K562 (cell line): ENCODE results near the gene YOD1. TPM values are rescaled to one million over a fixed set of nuclear protein-coding genes. Genes with fewer than 3 reads are reported as not detected.

Source experiments
- ARHGAP35 ChIP-seq: fragments of 450-650 bp; IDR thresholded peaks from 2 replicates; pipeline ENCODE4 v1.6.1; 2018; ENCODE audit not compliant: partially characterized antibody
- ARID1B ChIP-seq: fragments of 450-650 bp; IDR thresholded peaks from 2 replicates; pipeline ENCODE4 v1.6.1; 2016; ENCODE audit warnings: antibody characterized with exemption, mild to moderate bottlenecking, inconsistent platforms
- DNMT1 ChIP-seq: fragments of 450-650 bp; IDR thresholded peaks from 2 replicates; pipeline ENCODE4 v1.6.1; 2016; ENCODE audit warnings: antibody characterized with exemption, mild to moderate bottlenecking
- EWSR1 ChIP-seq: fragments of 450-650 bp; IDR thresholded peaks from 2 replicates; pipeline ENCODE4 v1.6.1; 2018; ENCODE audit warnings: borderline replicate concordance, mild to moderate bottlenecking, low read depth, moderate library complexity; ENCODE audit not compliant: partially characterized antibody
- GTF2E2 ChIP-seq: fragments of 200-800 bp; sonication (Bioruptor generic); IDR thresholded peaks from 2 replicates; pipeline ENCODE4 v1.6.1; 2016; ENCODE audit warnings: missing genetic modification characterization, missing compliant biosample characterization
- JUND ChIP-seq, 2 experiments: IDR thresholded peaks; 2 replicates in 1 of 2; 3 replicates in 1 of 2; pipeline ENCODE4 v1.6.1; 2011; ENCODE audit warnings: borderline replicate concordance in 2 of 2, low read depth in 2 of 2, low read length in 2 of 2, improper control_type of control experiment in 1 of 2, missing biosample characterization in 1 of 2, missing genetic modification characterization in 1 of 2, missing genetic modification reagents in 1 of 2
- KAT2B ChIP-seq: IDR thresholded peaks from one replicate; pipeline ENCODE4 v1.6.1; 2012; ENCODE audit warnings: low read depth, mild to moderate bottlenecking, control low read depth, inconsistent platforms, low read length, moderate library complexity
- MTF1 ChIP-seq: fragments of 250-450 bp; sonication (Bioruptor Pico); IDR thresholded peaks from 2 replicates; pipeline ENCODE4 v1.9.0; 2021; ENCODE audit warnings: moderate library complexity, mild to moderate bottlenecking, inconsistent platforms, borderline replicate concordance
- NCOA6 ChIP-seq: fragments of 450-650 bp; IDR thresholded peaks from 2 replicates; pipeline ENCODE4 v1.6.1; 2017; ENCODE audit warnings: mild to moderate bottlenecking
- NFRKB ChIP-seq: fragments of 450-650 bp; IDR thresholded peaks from 2 replicates; pipeline ENCODE4 v1.6.1; 2016; ENCODE audit warnings: low read depth
- NR2F6 ChIP-seq: fragments of 450-650 bp; formaldehyde crosslinking; IDR thresholded peaks from 2 replicates; pipeline ENCODE4 v1.4.0; 2020; ENCODE audit warnings: mild to moderate bottlenecking
- RCOR1 ChIP-seq, 2 experiments: IDR thresholded peaks; 2 replicates each; pipeline ENCODE4 v1.6.1; 2012; ENCODE audit warnings: low read depth in 2 of 2, low read length in 2 of 2, borderline replicate concordance in 1 of 2, improper control_type of control experiment in 1 of 2
- TOE1 ChIP-seq, 2 experiments: fragments of 450-650 bp in 1 of 2; sonication (generic) in 1 of 2; formaldehyde crosslinking in 1 of 2; IDR thresholded peaks; 2 replicates each; pipeline versions ENCODE4 v1.7.1 to v1.8.0; 2016 to 2022; ENCODE audit warnings: borderline replicate concordance in 2 of 2, mild to moderate bottlenecking in 2 of 2, antibody characterized with exemption in 1 of 2, inconsistent platforms in 1 of 2, low read depth in 1 of 2, missing genetic modification reagents in 1 of 2, moderate library complexity in 1 of 2
- WHSC1 ChIP-seq: IDR thresholded peaks from one replicate; pipeline ENCODE4 v1.6.1; 2012; ENCODE audit warnings: low read length, control low read depth, inconsistent platforms
- ZBTB12 ChIP-seq: fragments of 250-450 bp; sonication (Bioruptor Pico); IDR thresholded peaks from 2 replicates; pipeline ENCODE4 v1.4.0; 2020
- ZKSCAN3 ChIP-seq: fragments of 250-450 bp; sonication (Bioruptor Pico); IDR thresholded peaks from 2 replicates; pipeline ENCODE4 v1.4.0; 2020
- ZNF316 ChIP-seq: fragments of 450-650 bp; IDR thresholded peaks from 2 replicates; pipeline ENCODE4 v1.6.1; 2016
- polyA plus RNA-seq, 8 experiments: library from polyadenylated mRNA; depleted of rRNA in 4 of 8; stranded (reverse) in 5 of 8; unstranded in 3 of 8; fragments of >200 nt; fragmentation: Nextera tagmentation in 2 of 8; fragmentation: Illumina TruSeq in 1 of 8; extraction: Ambion mirVana in 2 of 8; extraction: Trizol in 1 of 8; gene quantifications; 2 replicates each; pipeline versions ENCODE4 v1.2.1 to v1.2.3, GENCODE V29; 2011 to 2014; ENCODE audit warnings: inconsistent platforms in 1 of 8, missing spikeins in 1 of 8
- total RNA-seq, 7 experiments: library from RNA; depleted of rRNA in 6 of 7; stranded (reverse); fragments of >200 nt in 6 of 7; fragmentation: Illumina TruSeq in 2 of 7; extraction: Trizol in 2 of 7; gene quantifications; 2 replicates each; pipeline versions ENCODE4 v1.2.1 to v1.2.3, GENCODE V29; 2011 to 2021; ENCODE audit warnings: low replicate concordance in 1 of 7
- TF ChIP-seq, protein P1 (sequence below), 3 experiments: IDR thresholded peaks in 2 of 3; conservative IDR thresholded peaks in 1 of 3; 2 replicates each; pipeline ENCODE4 v1.5.1; 2011 to 2012; ENCODE audit warnings: low read length in 3 of 3, mild to moderate bottlenecking in 3 of 3, control low read depth in 2 of 3, improper control_type of control experiment in 1 of 3, inconsistent platforms in 1 of 3, low read depth in 1 of 3, mixed read lengths in 1 of 3, moderate library complexity in 1 of 3; ENCODE audit not compliant: insufficient read depth in 2 of 3
- TF ChIP-seq, protein P2 (sequence below): fragments of 450-650 bp; IDR thresholded peaks from one replicate; pipeline ENCODE4 v1.6.1; 2018; ENCODE audit warnings: mild to moderate bottlenecking, moderate library complexity; ENCODE audit not compliant: partially characterized antibody

The YOD1 gene
- total and polyA plus RNA-seq, 9 of the 15 experiments (the other 6 are each of a cell fraction or from before 2014, with no cell fraction given): 18.2 to 78.1 (median 46.9) TPM

DNA sequence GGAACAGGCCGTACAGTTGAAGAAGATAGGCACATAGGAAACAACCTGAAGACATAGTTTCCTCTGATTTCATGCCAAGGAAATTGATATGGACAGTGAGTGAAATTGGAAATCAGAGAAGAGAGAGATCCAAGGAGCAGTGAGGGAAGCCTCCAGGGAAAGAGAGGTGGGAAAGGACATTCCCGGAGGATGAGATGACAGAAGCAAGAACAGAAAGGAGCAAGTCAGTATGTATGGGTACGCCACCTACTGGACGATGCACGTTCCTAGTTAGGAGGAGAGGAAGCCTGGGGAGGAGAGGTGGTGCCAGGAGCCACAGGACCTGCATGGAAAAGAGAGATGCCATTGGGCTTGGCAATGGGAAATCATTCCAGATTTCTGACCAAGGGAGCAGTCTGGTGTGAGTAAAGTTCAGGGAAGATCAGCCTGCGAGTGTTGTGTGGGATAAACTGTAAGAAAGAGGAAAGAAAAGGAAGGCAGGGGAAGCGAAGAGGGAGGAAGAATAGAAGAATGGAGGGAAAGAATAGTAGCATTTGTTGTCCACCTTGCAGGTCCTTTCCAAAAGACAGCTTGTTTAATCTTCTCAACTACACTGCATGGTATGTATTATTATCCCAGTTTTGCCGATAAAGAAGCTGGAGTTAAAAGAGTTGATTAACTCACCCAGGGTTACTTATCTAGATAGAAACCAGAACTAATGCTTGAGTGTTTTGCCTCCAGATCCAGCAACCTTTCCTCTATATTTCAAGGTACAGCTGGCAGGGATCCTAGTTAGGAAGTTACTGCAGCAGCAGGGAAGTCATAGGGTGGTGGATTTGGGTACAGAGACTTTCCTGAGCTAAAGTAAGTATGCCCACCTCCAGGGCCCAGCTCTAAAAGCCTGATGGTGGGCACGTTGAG lies 45.8 kb downstream of the YOD1 start (continued):
- TF ChIP-seq, protein P1, sequence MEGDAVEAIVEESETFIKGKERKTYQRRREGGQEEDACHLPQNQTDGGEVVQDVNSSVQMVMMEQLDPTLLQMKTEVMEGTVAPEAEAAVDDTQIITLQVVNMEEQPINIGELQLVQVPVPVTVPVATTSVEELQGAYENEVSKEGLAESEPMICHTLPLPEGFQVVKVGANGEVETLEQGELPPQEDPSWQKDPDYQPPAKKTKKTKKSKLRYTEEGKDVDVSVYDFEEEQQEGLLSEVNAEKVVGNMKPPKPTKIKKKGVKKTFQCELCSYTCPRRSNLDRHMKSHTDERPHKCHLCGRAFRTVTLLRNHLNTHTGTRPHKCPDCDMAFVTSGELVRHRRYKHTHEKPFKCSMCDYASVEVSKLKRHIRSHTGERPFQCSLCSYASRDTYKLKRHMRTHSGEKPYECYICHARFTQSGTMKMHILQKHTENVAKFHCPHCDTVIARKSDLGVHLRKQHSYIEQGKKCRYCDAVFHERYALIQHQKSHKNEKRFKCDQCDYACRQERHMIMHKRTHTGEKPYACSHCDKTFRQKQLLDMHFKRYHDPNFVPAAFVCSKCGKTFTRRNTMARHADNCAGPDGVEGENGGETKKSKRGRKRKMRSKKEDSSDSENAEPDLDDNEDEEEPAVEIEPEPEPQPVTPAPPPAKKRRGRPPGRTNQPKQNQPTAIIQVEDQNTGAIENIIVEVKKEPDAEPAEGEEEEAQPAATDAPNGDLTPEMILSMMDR (IDR thresholded peaks at IDR 0.05 in 2 of 3, conservative IDR thresholded peaks at IDR 0.05 in 1 of 3; ENCODE audit: insufficient read depth in 2 of 3, low read depth in 1 of 3, low read length in 3 of 3): peak; percentile 81 to 96 (median 82)
- TF ChIP-seq ARHGAP35 (peak; percentile 21), TOE1 (IDR thresholded peaks at IDR 0.05; ENCODE audit: borderline replicate concordance) (peak; percentile 54), TOE1 (CRISPR knock-in tag; IDR thresholded peaks at IDR 0.05; ENCODE audit: borderline replicate concordance, low read depth) (no peak), NR2F6 (CRISPR knock-in tag) (no peak), ZBTB12 (CRISPR knock-in tag) (no peak), ARID1B (peak; percentile 59; the same call in 1 of the 2 replicates), ZNF316 (peak; percentile 44; the same call in 1 of the 2 replicates), WHSC1 (no peak), ZKSCAN3 (CRISPR knock-in tag) (no peak), NFRKB (0 out of 2 replicates have a peak, but pooled peaks have one; percentile 54), MTF1 (CRISPR knock-in tag) (no peak), GTF2E2 (tag) (no peak), DNMT1 (0 out of 2 replicates have a peak, but pooled peaks have one; percentile 80), EWSR1 (no peak), KAT2B (no peak), RCOR1 (IDR thresholded peaks at IDR 0.05; ENCODE audit: borderline replicate concordance in 1 of 2, low read depth in 2 of 2, low read length in 2 of 2) (peak in 1 of 2 experiments; percentile 55; a peak in 1 of 4 replicates), JUND (IDR thresholded peaks at IDR 0.05; ENCODE audit: borderline replicate concordance, low read depth, low read length) (peak; percentile 12; the same call in 1 of the 2 replicates), JUND (tag; IDR thresholded peaks at IDR 0.05; ENCODE audit: borderline replicate concordance, low read depth, low read length) (peak; percentile 51; the same call in 1 of the 3 replicates), NCOA6 (no peak)
- TF ChIP-seq, protein P2, sequence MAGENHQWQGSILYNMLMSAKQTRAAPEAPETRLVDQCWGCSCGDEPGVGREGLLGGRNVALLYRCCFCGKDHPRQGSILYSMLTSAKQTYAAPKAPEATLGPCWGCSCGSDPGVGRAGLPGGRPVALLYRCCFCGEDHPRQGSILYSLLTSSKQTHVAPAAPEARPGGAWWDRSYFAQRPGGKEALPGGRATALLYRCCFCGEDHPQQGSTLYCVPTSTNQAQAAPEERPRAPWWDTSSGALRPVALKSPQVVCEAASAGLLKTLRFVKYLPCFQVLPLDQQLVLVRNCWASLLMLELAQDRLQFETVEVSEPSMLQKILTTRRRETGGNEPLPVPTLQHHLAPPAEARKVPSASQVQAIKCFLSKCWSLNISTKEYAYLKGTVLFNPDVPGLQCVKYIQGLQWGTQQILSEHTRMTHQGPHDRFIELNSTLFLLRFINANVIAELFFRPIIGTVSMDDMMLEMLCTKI: no peak
